PFSK-1 (cell line): Measurements from ENCODE around the gene PRRC2B.

Source experiments
- POLR2AphosphoS5 ChIP-seq: IDR thresholded peaks from 2 replicates; pipeline ENCODE4 v1.6.1; 2012; ENCODE audit warnings: low read depth, mild to moderate bottlenecking, control low read depth, low read length, moderate library complexity
- SIN3A ChIP-seq: IDR thresholded peaks from 2 replicates; pipeline ENCODE4 v1.6.1; 2012; ENCODE audit warnings: mild to moderate bottlenecking, low read length, moderate library complexity, borderline replicate concordance; ENCODE audit not compliant: insufficient read depth
- TF ChIP-seq, protein P1 (sequence below), 2 experiments: IDR thresholded peaks; 2 replicates each; pipeline versions ENCODE4 v1.6.1 to v1.8.0; 2011 to 2012; ENCODE audit warnings: low read depth in 2 of 2, low read length in 2 of 2, control low read depth in 1 of 2, inconsistent platforms in 1 of 2, mild to moderate bottlenecking in 1 of 2, moderate library complexity in 1 of 2; ENCODE audit not compliant: insufficient read depth in 1 of 2

DNA sequence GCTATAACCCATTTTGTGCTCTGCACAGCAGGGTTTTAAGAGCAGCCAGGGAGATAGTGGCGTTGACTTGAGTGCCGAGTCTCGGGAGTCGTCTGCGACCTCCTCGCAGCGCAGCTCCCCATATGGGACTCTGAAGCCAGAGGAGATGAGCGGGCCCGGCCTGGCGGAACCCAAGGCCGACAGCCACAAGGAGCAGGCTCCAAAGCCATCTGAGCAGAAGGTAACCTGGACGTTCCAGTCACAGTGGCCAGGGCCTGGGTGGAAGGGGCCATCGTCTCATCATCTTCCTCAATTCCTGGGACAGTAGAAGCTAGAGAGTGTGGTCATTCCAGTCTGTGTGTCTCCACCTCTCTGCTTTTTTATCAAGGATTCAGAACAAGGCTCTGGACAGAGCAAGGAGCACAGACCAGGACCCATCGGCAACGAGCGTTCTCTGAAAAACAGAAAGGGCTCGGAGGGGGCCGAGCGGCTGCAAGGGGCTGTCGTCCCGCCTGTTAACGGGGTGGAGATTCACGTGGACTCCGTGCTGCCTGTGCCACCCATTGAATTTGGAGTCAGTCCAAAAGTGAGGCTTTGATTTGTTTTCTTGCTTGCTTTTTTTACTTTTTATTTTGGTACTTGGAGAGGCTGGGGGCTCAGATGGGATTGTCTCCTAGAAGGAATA, 88.6 kb downstream of the PRRC2B start:
- no peak for TF ChIP-seq POLR2AphosphoS5
- TF ChIP-seq, protein P1, sequence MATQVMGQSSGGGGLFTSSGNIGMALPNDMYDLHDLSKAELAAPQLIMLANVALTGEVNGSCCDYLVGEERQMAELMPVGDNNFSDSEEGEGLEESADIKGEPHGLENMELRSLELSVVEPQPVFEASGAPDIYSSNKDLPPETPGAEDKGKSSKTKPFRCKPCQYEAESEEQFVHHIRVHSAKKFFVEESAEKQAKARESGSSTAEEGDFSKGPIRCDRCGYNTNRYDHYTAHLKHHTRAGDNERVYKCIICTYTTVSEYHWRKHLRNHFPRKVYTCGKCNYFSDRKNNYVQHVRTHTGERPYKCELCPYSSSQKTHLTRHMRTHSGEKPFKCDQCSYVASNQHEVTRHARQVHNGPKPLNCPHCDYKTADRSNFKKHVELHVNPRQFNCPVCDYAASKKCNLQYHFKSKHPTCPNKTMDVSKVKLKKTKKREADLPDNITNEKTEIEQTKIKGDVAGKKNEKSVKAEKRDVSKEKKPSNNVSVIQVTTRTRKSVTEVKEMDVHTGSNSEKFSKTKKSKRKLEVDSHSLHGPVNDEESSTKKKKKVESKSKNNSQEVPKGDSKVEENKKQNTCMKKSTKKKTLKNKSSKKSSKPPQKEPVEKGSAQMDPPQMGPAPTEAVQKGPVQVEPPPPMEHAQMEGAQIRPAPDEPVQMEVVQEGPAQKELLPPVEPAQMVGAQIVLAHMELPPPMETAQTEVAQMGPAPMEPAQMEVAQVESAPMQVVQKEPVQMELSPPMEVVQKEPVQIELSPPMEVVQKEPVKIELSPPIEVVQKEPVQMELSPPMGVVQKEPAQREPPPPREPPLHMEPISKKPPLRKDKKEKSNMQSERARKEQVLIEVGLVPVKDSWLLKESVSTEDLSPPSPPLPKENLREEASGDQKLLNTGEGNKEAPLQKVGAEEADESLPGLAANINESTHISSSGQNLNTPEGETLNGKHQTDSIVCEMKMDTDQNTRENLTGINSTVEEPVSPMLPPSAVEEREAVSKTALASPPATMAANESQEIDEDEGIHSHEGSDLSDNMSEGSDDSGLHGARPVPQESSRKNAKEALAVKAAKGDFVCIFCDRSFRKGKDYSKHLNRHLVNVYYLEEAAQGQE (IDR thresholded peaks at IDR 0.05; ENCODE audit: insufficient read depth in 1 of 2, low read depth in 2 of 2, low read length in 2 of 2), result no peak
- no peak for TF ChIP-seq SIN3A
